Thymus (tissue), 11 donors: ENCODE results near the gene MFAP3L. TPM values are rescaled to one million over a fixed set of nuclear protein-coding genes. Genes with fewer than 3 reads are reported as not detected.
"Not testable (repeated sequence)": the region's sequence is repeated elsewhere in the genome, so short reads cannot be mapped to it uniquely, and the experiment has no call there.

Experiments used
- DNase-seq, 9 donors: peaks; one replicate each; pipeline ENCODE4 v3.0.0-alpha.2; 2013; ENCODE audit warnings: low spot score in 9 of 9, low read depth in 6 of 9, missing footprints in 1 of 9
- H3K27ac ChIP-seq, 2 donors: one replicate each; pipeline ENCODE4 v1.5.1; 2013; ENCODE audit warnings: control low read depth in 1 of 2, low read depth in 1 of 2, low read length in 1 of 2, mild to moderate bottlenecking in 1 of 2, moderate library complexity in 1 of 2
- H3K27me3 ChIP-seq, 2 donors: one replicate each; pipeline ENCODE4 v1.5.1; 2013; ENCODE audit warnings: low read length in 1 of 2; ENCODE audit not compliant: control insufficient read depth in 2 of 2, insufficient read depth in 1 of 2
- H3K36me3 ChIP-seq, 2 donors: one replicate each; pipeline ENCODE4 v1.5.1; 2013; ENCODE audit warnings: low read length in 1 of 2, mild to moderate bottlenecking in 1 of 2, moderate library complexity in 1 of 2; ENCODE audit not compliant: control insufficient read depth in 2 of 2, insufficient read depth in 2 of 2
- H3K4me1 ChIP-seq, 2 donors: one replicate each; pipeline ENCODE4 v1.5.1; 2013; ENCODE audit warnings: low read length in 2 of 2; ENCODE audit not compliant: control insufficient read depth in 2 of 2, insufficient read depth in 2 of 2
- H3K4me3 ChIP-seq, 2 donors: one replicate each; pipeline ENCODE4 v1.5.1; 2013; ENCODE audit warnings: low read length in 2 of 2, control low read depth in 1 of 2, mild to moderate bottlenecking in 1 of 2
- H3K9me3 ChIP-seq, 2 donors: one replicate each; pipeline ENCODE4 v1.5.1; 2013; ENCODE audit warnings: low read length in 1 of 2, mild to moderate bottlenecking in 1 of 2; ENCODE audit not compliant: control insufficient read depth in 2 of 2, insufficient read depth in 1 of 2
- WGBS: extraction: QIAGEN DNeasy Blood & Tissue Kit; methylation state at CpG from one replicate; pipeline ENCODE4 v1.1.7; 2013; 5-methylcytosine and 5-hydroxymethylcytosine counted together
- polyA plus RNA-seq: library from polyadenylated mRNA; stranded (reverse); fragments of 200-250 nt; gene quantifications from one replicate; pipeline ENCODE4 v1.2.3, GENCODE V29; 2013
- total RNA-seq: library from RNA; stranded (reverse); fragments of 120-200 nt; gene quantifications from one replicate; pipeline ENCODE4 v1.2.4, GENCODE V29; 2013
- donor health status: healthy.

MFAP3L gene
- total and polyA plus RNA-seq, 2 donors: 0.80 to 1.5 TPM

GRCh38 chr4:170047771-170048354, 21.7 kb upstream of the MFAP3L start:
- Histone ChIP-seq H3K4me3 (no peak overlapping the region), H3K4me1 (no peaks in the 10 kb centered on the region), H3K9me3 (no peaks in the 10 kb centered on the region), H3K36me3 (no peaks in the 10 kb centered on the region), H3K27me3 (no peaks in the 10 kb centered on the region), H3K27ac (no peak overlapping the region)
- peak in 8 of 9 donors; percentile 37 to 78 (median 58) for DNase-seq
- 26% methylated on average over 4 of the region's 4 CpGs for WGBS

GRCh38 chr4:170046156-170046555, 20.0 kb upstream of the MFAP3L start:
- not testable (repeated sequence) for H3K9me3 ChIP-seq, H3K4me1 ChIP-seq, H3K4me3 ChIP-seq, H3K27ac ChIP-seq, H3K27me3 ChIP-seq, H3K36me3 ChIP-seq, DNase-seq
- 97% methylated on average over 19 of the region's 24 CpGs for WGBS

GRCh38 chr4:170040031-170040680, 14.0 kb upstream of the MFAP3L start:
- Histone ChIP-seq H3K36me3 (no peaks in the 10 kb centered on the region), H3K27ac (no peak overlapping the region), H3K4me3 (no peak overlapping the region), H3K4me1 (no peaks in the 10 kb centered on the region), H3K27me3 (no peaks in the 10 kb centered on the region), H3K9me3 (no peaks in the 10 kb centered on the region)
- DNase-seq: no peak
- 96% methylated on average over 12 of the region's 12 CpGs for WGBS

GRCh38 chr4:170038769-170039168, 12.6 kb upstream of the MFAP3L start:
- no peak for DNase-seq
- WGBS: 95% methylated on average over 4 of the region's 4 CpGs

GRCh38 chr4:170038232-170038631, 12.0 kb upstream of the MFAP3L start:
- WGBS: 96% methylated on average over 7 of the region's 7 CpGs
- no peaks in the 10 kb centered on the region for H3K36me3 ChIP-seq
- no peaks in the 10 kb centered on the region for H3K27me3 ChIP-seq
- no peaks in the 10 kb centered on the region for H3K9me3 ChIP-seq
- H3K4me3 ChIP-seq: no peak overlapping the region
- H3K4me1 ChIP-seq: no peaks in the 10 kb centered on the region
- H3K27ac ChIP-seq: no peak overlapping the region
- DNase-seq: no peak

More at GRCh38 chr4:170038769-170039168, 12.6 kb upstream of the MFAP3L start:
- no peak overlapping the region for H3K4me3 ChIP-seq
- no peaks in the 10 kb centered on the region for H3K9me3 ChIP-seq
- no peak overlapping the region for H3K27ac ChIP-seq
- no peaks in the 10 kb centered on the region for H3K4me1 ChIP-seq
- no peaks in the 10 kb centered on the region for H3K27me3 ChIP-seq
- H3K36me3 ChIP-seq: no peaks in the 10 kb centered on the region

- WGBS: 97% methylated on average over 1 of the region's 1 CpG
- Histone ChIP-seq H3K27ac (no peak overlapping the region), H3K4me3 (no peak overlapping the region), H3K4me1 (no peaks in the 10 kb centered on the region), H3K36me3 (no peaks in the 10 kb centered on the region), H3K27me3 (no peaks in the 10 kb centered on the region), H3K9me3 (no peaks in the 10 kb centered on the region)
- no peak for DNase-seq
Measured at GRCh38 chr4:170037481-170037880, 11.3 kb upstream of the MFAP3L start.

- Histone ChIP-seq H3K27me3 (peaks cover 0 to 3% of the 10 kb centered on the region in 2 donors), H3K9me3 (no peaks in the 10 kb centered on the region), H3K4me3 (no peak overlapping the region), H3K36me3 (no peaks in the 10 kb centered on the region), H3K4me1 (no peaks in the 10 kb centered on the region), H3K27ac (no peak overlapping the region)
- 95% methylated on average over 3 of the region's 3 CpGs for WGBS
- no peak for DNase-seq
Measured at GRCh38 chr4:170035845-170036244, 9.7 kb upstream of the MFAP3L start.

GRCh38 chr4:170035231-170035630, 9.0 kb upstream of the MFAP3L start:
- no peaks in the 10 kb centered on the region for H3K9me3 ChIP-seq
- H3K27me3 ChIP-seq: peaks cover 0 to 3% of the 10 kb centered on the region in 2 donors
- H3K4me3 ChIP-seq: no peak overlapping the region
- no peaks in the 10 kb centered on the region for H3K36me3 ChIP-seq
- H3K4me1 ChIP-seq: no peaks in the 10 kb centered on the region
- H3K27ac ChIP-seq: no peak overlapping the region
- no peak for DNase-seq
- WGBS: 100% methylated on average over 1 of the region's 1 CpG

GRCh38 chr4:170033999-170034398, 7.8 kb upstream of the MFAP3L start:
- H3K4me1 ChIP-seq: no peaks in the 10 kb centered on the region
- DNase-seq: no peak
- H3K36me3 ChIP-seq: no peaks in the 10 kb centered on the region
- no peak overlapping the region for H3K4me3 ChIP-seq
- H3K27ac ChIP-seq: no peak overlapping the region
- no peaks in the 10 kb centered on the region for H3K9me3 ChIP-seq
- H3K27me3 ChIP-seq: peaks cover 2 to 5% of the 10 kb centered on the region in 2 donors
- WGBS: 95% methylated on average over 2 of the region's 2 CpGs
